Prostate gland (tissue), 2 donors: ENCODE data around the gene ALDH1A2. TPM values are rescaled to one million over a fixed set of nuclear protein-coding genes. Genes with fewer than 3 reads are reported as not detected.

Experiments
- DNase-seq: peaks from one replicate; pipeline ENCODE4 v3.0.0-alpha.2; 2019; ENCODE audit warnings: low spot score
- H3K27ac ChIP-seq, 2 donors: fragments of 200-600 bp; sonication (generic); 2 replicates each; pipeline ENCODE4 v1.5.1; 2017 to 2019
- H3K27me3 ChIP-seq: fragments of 200-600 bp; sonication (generic); replicated peaks from 2 replicates; pipeline ENCODE4 v1.5.1; 2019; ENCODE audit not compliant: insufficient read depth
- H3K36me3 ChIP-seq, 2 donors: fragments of 200-600 bp; sonication (generic); 1 replicate in 1 of 2; 2 replicates in 1 of 2; pipeline versions ENCODE4 v1.5.1 to v1.8.1; 2017 to 2019
- H3K4me1 ChIP-seq: fragments of 200-600 bp; sonication (generic); replicated peaks from 2 replicates; pipeline ENCODE4 v1.5.1; 2019
- H3K4me3 ChIP-seq, 2 donors: fragments of 200-600 bp; sonication (generic); 2 replicates each; pipeline ENCODE4 v1.5.1; 2017 to 2019
- H3K9me3 ChIP-seq: fragments of 200-600 bp; sonication (generic); 2 replicates; pipeline ENCODE4 v1.5.1; 2017
- POLR2A ChIP-seq: fragments of 450-650 bp; IDR thresholded peaks from one replicate; pipeline ENCODE4 v1.6.1; 2016; ENCODE audit warnings: antibody characterized with exemption, mild to moderate bottlenecking
- POLR2AphosphoS5 ChIP-seq: sonication (generic); formaldehyde crosslinking; IDR thresholded peaks from one replicate; pipeline ENCODE4 v1.6.1; 2017; ENCODE audit warnings: antibody characterized with exemption
- WGBS: methylation state at CpG from one replicate; pipeline ENCODE4 v1.1.5; 2018; 5-methylcytosine and 5-hydroxymethylcytosine counted together
- intact Hi-C: fragments of 100-400 bp; cut with DNase I; formaldehyde crosslinking; loops from one replicate; pipeline ENCODE4 v1.14.2; 2022
- total RNA-seq, 2 donors: library from RNA; depleted of rRNA; stranded (reverse); fragments of >200 nt; gene quantifications; one replicate each; pipeline ENCODE4 v1.1.0, GENCODE V29; 2016
- TF ChIP-seq, protein P1 (sequence below), 4 experiments: fragments of 200-600 bp in 2 of 4; fragments of 450-650 bp in 2 of 4; sonication (generic) in 2 of 4; IDR thresholded peaks; 1 replicate in 3 of 4; 2 replicates in 1 of 4; pipeline ENCODE4 v1.5.1; 2016 to 2019; ENCODE audit warnings: antibody characterized with exemption in 4 of 4, mild to moderate bottlenecking in 2 of 4, moderate library complexity in 2 of 4

ALDH1A2 gene
- total RNA-seq, 2 donors from 2014 or later: 8.2 to 65.0 TPM

DNA sequence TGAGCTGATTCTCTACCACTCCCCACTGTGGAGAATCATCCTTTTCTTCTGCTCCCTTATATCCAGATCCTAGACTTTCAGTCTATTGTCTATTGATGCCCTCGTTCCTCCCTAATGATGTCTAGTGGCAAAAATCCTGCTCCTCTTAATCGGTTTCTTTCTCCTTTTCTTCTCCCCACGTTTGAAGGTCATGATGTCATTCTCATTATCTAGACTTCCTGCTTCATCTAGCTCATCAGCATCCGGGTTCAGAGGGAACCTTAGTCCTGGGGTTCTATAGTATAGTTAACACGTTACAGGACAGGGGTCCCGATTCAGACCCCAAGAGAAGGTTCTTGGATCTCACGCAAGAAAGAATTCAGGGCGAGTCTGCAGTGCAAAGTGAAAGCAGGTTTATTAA lies 14.9 kb upstream of the ALDH1A2 start:
- H3K4me3 ChIP-seq: no peak overlapping the region
- H3K27ac ChIP-seq: no peak overlapping the region
- H3K27me3 ChIP-seq: no peaks in the 10 kb centered on the region
- H3K36me3 ChIP-seq: no peaks in the 10 kb centered on the region
- H3K4me1 ChIP-seq: no peaks in the 10 kb centered on the region
- no peak for DNase-seq
- intact Hi-C loops: no loop called here
- no peaks in the 10 kb centered on the region for H3K9me3 ChIP-seq
- no peak for TF ChIP-seq POLR2AphosphoS5
- TF ChIP-seq, protein P1, sequence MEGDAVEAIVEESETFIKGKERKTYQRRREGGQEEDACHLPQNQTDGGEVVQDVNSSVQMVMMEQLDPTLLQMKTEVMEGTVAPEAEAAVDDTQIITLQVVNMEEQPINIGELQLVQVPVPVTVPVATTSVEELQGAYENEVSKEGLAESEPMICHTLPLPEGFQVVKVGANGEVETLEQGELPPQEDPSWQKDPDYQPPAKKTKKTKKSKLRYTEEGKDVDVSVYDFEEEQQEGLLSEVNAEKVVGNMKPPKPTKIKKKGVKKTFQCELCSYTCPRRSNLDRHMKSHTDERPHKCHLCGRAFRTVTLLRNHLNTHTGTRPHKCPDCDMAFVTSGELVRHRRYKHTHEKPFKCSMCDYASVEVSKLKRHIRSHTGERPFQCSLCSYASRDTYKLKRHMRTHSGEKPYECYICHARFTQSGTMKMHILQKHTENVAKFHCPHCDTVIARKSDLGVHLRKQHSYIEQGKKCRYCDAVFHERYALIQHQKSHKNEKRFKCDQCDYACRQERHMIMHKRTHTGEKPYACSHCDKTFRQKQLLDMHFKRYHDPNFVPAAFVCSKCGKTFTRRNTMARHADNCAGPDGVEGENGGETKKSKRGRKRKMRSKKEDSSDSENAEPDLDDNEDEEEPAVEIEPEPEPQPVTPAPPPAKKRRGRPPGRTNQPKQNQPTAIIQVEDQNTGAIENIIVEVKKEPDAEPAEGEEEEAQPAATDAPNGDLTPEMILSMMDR (IDR thresholded peaks at IDR 0.05): no peak
- no peak for TF ChIP-seq POLR2A
- WGBS: 81% methylated on average over 8 of the region's 8 CpGs

DNA sequence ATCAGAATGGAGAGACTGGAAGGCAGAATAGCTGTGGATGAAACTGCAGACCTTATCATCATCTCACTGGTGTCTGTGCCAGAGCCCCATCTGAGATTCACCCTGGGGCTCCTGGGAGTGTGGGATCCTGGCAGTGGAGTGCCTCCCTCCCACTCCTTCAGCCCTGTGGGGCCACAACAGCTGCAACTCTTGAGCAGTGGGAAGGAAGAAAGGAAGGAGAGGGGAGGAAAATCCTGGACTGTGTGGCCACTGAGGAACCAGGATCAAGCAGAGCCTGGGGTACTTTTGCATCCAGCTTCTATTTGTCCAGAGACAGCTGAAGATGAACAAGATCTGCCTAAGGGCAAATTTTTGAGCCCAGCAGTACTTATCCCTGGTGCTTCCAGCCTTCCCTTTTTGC lies 13.1 kb upstream of the ALDH1A2 start:
- Histone ChIP-seq H3K27ac (no peak overlapping the region), H3K4me1 (no peaks in the 10 kb centered on the region), H3K4me3 (no peak overlapping the region), H3K27me3 (no peaks in the 10 kb centered on the region), H3K36me3 (no peaks in the 10 kb centered on the region), H3K9me3 (no peaks in the 10 kb centered on the region)
- TF ChIP-seq POLR2AphosphoS5 (no peak), POLR2A (no peak)
- TF ChIP-seq, protein P1 (IDR thresholded peaks at IDR 0.05): no peak
- DNase-seq: no peak
- intact Hi-C loops: loop anchor here (10.0 kb wide), 1 partner anchor 524 kb away; no protein-coding TSS in a partner anchor

DNA sequence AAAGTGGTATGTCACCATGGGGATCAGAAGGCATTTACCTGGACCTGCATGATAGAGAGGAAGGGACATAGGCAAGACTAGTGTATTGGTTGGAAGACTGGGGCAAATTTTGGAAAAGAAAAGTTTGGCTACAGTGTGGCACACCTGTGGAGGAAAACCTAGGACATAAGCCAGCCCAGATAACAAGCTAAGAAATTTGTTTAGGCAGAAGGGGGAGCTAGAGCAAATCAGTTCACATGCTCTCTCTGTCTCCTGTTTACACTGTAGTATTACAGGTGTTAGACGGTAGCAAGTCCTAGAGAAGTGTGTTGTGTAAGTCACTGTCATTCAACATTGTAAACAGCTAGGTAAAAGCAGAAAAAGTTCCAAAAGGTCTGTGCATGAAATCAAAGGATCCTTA lies 11.9 kb upstream of the ALDH1A2 start:
- no peak overlapping the region for H3K4me3 ChIP-seq
- DNase-seq: peak; percentile 25
- TF ChIP-seq, protein P1 (IDR thresholded peaks at IDR 0.05): peak in 2 of 4 experiments; percentile 35 to 52
- TF ChIP-seq POLR2AphosphoS5 (peak; percentile 10), POLR2A (no peak)
- no peaks in the 10 kb centered on the region for H3K27me3 ChIP-seq
- WGBS: 6% methylated on average over 1 of the region's 1 CpG
- no peaks in the 10 kb centered on the region for H3K36me3 ChIP-seq
- intact Hi-C loops: loop anchor here (10.0 kb wide), 1 partner anchor 523 kb away; no protein-coding TSS in a partner anchor
- no peak overlapping the region for H3K27ac ChIP-seq
- H3K9me3 ChIP-seq: no peaks in the 10 kb centered on the region
- no peaks in the 10 kb centered on the region for H3K4me1 ChIP-seq

DNA sequence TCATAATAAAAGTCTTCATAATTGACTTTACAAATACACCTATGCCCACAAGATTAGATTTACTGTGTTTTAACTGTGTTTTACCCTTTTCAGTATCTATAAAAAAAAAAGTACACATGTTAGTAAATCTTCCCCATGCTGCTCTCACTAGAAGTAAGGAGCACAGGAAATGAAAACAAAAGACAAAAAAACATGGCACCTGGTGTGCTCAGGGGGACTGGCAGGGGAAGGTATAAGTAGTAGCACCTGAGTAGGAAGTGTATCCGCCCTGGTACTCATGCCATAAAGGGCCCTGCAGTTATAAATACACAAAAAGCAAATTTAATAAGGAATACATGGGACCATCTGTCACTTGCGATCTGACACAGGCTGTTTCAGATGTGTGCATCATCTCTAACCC lies 8.9 kb upstream of the ALDH1A2 start:
- TF ChIP-seq, protein P1 (IDR thresholded peaks at IDR 0.05): no peak
- TF ChIP-seq POLR2AphosphoS5 (no peak), POLR2A (no peak)
- Histone ChIP-seq H3K4me1 (no peaks in the 10 kb centered on the region), H3K27me3 (no peaks in the 10 kb centered on the region), H3K36me3 (no peaks in the 10 kb centered on the region), H3K27ac (no peak overlapping the region), H3K9me3 (no peaks in the 10 kb centered on the region), H3K4me3 (no peak overlapping the region)
- intact Hi-C loops: loop anchor here (10.0 kb wide), 1 partner anchor 520 kb away; no protein-coding TSS in a partner anchor
- WGBS: 93% methylated on average over 2 of the region's 2 CpGs
- DNase-seq: no peak

DNA sequence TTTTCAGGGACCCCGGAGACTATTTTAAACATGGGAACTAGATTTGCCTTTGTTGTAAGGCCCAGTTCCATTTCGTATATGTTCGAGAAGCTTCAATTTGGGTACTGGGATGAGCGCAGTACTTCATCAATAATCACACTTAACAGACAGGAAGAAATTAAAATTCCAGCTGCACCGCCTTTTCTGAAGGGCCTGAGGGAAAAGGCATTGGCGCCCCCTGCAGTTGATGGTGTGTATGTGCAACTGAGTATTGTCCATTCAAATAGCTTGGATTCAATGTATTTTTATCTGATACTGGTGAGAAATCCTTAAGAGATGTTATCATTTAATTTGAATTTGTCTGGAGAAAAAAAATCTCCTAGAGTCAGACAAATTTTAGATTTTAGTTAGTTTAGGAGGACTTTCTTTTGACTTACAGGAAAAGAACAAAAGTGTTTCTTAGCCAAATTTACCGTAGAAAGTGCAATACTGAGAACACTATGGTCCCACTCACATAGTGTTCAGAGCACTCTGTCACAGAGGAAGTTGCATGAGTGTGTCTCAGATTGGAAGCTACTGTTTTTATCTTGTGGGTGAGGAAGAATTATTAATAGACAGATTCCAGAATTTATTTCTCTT lies 5.4 kb upstream of the ALDH1A2 start:
- DNase-seq: peak; percentile 32
- WGBS: 35% methylated on average over 7 of the region's 7 CpGs
- H3K4me1 ChIP-seq: peaks cover under 1% of the 10 kb centered on the region
- no peaks in the 10 kb centered on the region for H3K27me3 ChIP-seq
- H3K36me3 ChIP-seq: no peaks in the 10 kb centered on the region
- no peak overlapping the region for H3K27ac ChIP-seq
- no peaks in the 10 kb centered on the region for H3K9me3 ChIP-seq
- no peak overlapping the region for H3K4me3 ChIP-seq
- TF ChIP-seq, protein P1 (IDR thresholded peaks at IDR 0.05): peak; percentile 78 to 91 (median 84)
- TF ChIP-seq POLR2A (no peak), POLR2AphosphoS5 (peak; percentile 15)
- intact Hi-C loops: loop anchor here (2.0 to 10.0 kb wide), 2 partner anchors 320 to 516 kb away; no protein-coding TSS in a partner anchor
